ENCODE data around the gene AGBL4.

DNA sequence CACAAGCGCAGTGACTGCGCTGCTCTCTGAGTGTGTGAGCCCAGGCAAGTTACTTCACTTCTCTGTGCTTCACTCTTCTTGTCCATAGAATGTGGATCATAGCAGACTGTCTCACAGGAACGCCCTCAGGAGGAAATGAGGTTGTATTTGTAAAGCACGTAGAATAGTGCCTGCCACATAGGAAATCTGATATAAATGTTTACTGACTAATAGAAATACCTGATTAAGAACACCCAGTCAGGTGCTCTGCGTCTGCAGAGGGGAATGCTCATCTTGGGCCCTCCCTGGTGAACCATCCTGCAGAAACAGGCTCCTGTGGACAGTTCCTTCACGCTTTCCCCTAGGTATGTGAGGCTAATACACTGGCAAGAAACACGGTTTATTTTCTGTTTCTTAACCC is 1347.4 kb downstream of the AGBL4 start:
- TF ChIP-seq CTCF (IDR thresholded peaks at IDR 0.05) (no peak), POLR2A (IDR thresholded peaks at IDR 0.05) (no peak)

All from heart left ventricle (tissue), 13 donors.